Measurements from ENCODE around the gene CACNA1G.

Gene CACNA1G

DNA sequence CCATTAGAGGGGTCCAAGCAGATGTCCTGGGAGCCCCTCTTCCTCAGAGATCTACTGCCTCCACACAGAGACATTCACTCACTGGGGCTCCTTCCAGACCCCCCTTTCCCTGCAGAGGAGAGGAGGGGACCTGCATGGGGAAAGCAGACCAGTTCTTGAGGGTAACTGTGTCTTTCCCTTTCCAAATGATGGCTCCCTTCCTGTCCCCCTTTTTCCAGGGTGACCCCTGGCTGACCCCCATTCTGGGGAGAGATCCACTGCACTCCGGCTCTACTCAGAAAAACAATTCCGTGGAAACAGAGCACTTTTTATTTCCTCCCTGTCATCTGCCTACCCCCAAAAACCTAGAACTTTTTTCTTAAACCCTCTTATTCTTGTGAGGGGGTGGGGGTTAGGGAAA lies 6.4 kb downstream of the CACNA1G start:
- DNase-seq (ENCODE audit: low read depth in 2 of 2) = no peak

DNA sequence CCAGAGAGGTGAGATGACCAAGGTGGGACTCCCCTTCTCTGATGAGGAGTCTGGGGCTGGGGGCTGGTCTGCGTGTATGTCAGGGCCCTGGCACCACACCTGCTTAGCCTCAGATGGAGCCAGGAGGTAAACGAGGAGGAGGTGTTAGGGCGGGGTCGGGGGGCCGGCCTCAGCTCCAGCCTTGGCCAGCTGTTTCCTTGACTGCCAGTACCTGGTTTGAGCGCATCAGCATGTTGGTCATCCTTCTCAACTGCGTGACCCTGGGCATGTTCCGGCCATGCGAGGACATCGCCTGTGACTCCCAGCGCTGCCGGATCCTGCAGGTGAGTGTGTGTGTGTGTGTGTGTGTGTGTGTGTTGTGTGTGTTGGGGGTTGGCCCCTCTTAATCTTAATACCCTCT lies 8.1 kb downstream of the CACNA1G start:
- DNase-seq (ENCODE audit: low read depth in 2 of 2) = no peak

- DNase-seq (ENCODE audit: low read depth in 2 of 2) = no peak
These were observed 9.1 kb downstream of the CACNA1G start for GRCh38 chr17:50569592-50569991.

DNA sequence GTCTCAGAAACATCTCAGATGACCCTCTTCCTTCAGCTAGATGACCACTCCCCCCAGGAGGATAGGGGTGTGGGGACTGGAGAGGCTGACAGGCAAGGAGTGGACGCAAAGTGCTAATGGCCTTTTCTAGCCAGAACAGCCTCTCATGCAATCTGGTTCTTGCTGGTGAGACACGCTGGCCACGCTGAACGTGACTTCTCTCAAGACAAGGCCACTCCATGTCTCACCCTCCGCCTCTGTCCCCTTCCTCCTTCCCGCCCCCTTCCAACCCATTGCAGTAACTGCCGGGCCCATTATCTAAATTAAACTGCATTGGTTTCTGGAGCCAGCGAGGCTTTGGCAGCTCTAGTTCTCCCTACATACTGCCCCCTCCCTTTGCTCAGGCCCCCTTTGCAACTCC lies 9.5 kb downstream of the CACNA1G start:
- no peak for DNase-seq (ENCODE audit: low read depth in 2 of 2)

GRCh38 chr17:50570528-50570927 lies 10.0 kb downstream of the CACNA1G start:
- no peak for DNase-seq (ENCODE audit: low read depth in 2 of 2)

GRCh38 chr17:50571681-50572080 lies 11.2 kb downstream of the CACNA1G start:
- DNase-seq (ENCODE audit: low read depth in 2 of 2) = no peak

GRCh38 chr17:50572541-50572940 lies 12.0 kb downstream of the CACNA1G start:
- DNase-seq (ENCODE audit: low read depth in 2 of 2) = no peak

DNA sequence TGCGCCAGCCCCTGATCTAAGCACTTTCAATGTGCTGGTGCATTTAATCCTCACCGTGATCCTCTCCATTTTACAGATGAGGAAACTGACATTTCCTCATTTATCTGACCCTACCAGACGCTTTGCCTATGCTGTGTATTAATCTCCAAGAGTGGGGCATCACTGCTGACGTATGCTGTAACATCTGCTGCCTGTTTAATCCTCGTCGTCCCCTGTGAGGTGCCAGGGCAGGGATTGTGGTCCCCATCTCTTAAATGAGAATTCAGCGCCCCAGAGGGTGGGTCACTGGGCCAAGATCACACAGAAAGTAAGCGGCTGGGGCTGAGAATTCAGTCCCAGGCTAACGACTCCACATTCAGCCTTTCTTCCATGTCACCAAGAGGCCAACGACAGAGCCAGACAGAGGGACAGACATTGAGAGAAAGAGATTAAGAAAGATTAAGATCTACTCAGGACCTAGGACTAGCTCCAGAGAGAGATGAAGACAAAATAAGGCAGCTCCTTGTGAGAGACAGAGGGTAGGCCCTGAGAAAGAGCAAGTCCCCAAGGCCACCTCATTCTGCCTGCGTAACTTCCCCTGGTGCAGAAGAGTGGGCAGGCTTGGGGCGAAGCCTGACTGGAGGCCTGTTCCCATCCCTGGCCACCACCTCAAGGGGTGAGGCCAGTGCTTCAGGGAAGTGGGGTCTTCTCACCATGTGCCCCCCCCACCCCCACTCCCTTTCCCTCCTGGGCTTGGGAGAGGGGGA lies 13.5 kb downstream of the CACNA1G start:
- DNase-seq (ENCODE audit: low read depth in 2 of 2) = no peak

- no peak for DNase-seq (ENCODE audit: low read depth in 2 of 2)
These were observed 15.2 kb downstream of the CACNA1G start for GRCh38 chr17:50575581-50576210.

GRCh38 chr17:50576864-50577263 lies 16.3 kb downstream of the CACNA1G start:
- no peak for DNase-seq (ENCODE audit: low read depth in 2 of 2)

DNA sequence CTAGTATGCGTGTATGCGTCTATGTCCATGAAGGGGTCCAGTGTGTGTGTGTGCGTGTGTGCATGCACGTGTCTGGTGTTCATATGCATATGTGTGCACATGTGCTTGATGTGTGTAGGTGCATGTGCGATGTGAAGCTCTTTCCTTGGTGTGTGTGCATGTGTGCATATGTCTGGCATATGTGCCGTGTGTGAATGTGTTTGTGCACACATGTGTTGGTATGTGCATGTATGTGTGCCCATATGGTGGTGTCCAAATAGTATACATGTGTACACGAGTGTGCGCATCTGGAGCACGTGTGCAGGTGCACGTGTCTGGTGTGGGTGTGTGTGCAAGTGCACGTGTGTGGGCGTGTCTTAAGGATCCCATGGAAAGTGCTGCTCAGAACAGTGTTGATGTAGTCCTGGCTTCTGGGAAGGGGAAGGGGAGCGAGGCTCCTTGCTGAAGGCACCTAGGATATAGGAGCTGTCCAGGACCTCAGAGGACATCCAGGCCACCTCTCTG lies 17.0 kb downstream of the CACNA1G start:
- no peak for DNase-seq (ENCODE audit: low read depth in 2 of 2)

- no peak for DNase-seq (ENCODE audit: low read depth in 2 of 2)
These were observed 17.7 kb downstream of the CACNA1G start for GRCh38 chr17:50578173-50578572.

DNA sequence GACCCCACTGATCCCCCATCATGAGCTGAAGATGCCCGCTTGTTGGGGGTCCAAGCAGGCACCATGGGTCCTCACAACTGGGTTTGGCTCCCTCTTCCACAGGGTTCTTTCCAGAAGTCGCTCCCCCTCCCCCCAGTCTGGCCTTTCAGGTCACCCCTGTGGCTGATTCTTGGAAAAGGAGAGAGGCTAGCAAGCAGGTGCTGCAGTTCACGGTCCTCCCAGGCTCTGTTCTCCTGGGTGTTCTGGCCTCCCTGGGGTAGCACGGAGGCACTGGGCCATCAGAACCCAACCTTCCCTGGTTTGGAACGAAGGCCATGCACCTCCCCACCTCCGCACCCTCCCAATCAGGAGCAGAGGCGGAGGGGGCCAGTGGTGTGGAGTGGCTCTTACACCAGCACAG lies 18.9 kb downstream of the CACNA1G start:
- no peak for DNase-seq (ENCODE audit: low read depth in 2 of 2)

DNA sequence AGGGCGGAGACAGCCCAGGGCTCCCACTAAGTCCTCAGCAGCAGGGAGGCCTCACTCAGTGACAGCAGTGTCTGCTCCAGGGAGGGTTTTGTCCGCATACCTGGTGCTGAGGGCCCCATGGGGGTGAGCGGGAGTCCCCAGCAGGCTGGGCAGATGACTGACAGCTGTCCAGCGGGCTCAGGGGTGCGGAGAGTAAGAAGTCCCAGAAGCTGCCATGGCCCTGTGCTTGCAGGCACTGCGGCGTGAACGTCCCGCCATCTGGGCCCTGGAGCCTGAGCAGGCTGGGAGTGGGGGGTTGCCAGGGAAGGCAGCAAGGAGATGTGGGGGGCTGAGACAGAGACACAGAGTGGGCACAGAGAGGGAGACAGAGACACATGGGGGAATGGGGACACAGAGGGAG lies 20.1 kb downstream of the CACNA1G start:
- DNase-seq (ENCODE audit: low read depth in 2 of 2) = no peak

- no peak for DNase-seq (ENCODE audit: low read depth in 2 of 2)
These were observed 20.8 kb downstream of the CACNA1G start for GRCh38 chr17:50581316-50581715.

DNA sequence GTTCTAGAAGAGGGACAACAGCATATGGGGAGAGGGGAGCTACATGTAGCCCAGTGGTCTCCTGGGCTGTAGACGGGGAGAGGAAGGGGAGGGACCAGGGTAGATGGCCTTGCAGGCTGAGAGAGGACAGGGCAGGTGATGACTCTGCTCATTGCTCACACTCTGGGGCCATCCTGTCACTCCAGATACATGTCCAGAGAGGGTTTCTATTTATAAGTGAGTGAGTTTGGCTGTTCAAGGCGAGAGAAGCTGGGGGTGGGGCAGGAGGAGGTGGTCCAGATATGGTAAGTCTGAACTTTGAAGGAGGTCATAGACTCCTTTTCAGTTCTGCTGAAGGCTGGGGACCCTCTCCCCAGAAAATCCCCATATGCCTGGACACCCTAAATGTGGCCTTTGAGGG lies 22.2 kb downstream of the CACNA1G start:
- DNase-seq (ENCODE audit: low read depth in 2 of 2) = no peak

DNA sequence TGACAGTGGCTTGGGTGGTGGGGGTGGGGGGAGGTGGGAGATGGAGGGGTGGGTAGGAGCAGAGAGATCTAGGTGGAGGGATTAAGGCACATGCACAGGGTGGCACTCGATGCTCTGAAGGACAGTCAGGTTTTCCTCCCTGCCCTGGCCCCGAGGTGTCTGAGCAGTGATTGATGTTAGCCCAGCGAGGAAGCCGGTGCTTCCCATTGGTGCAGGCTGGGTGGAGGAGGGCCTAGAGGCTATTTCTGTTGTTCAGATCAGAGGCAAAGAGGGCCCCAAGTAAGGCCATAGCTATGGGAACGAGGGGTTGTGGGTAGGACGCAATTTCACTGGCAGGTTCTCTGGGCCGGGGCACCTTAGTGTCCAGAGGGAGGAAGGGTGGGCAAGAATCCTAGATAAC lies 23.1 kb downstream of the CACNA1G start:
- no peak for DNase-seq (ENCODE audit: low read depth in 2 of 2)

DNA sequence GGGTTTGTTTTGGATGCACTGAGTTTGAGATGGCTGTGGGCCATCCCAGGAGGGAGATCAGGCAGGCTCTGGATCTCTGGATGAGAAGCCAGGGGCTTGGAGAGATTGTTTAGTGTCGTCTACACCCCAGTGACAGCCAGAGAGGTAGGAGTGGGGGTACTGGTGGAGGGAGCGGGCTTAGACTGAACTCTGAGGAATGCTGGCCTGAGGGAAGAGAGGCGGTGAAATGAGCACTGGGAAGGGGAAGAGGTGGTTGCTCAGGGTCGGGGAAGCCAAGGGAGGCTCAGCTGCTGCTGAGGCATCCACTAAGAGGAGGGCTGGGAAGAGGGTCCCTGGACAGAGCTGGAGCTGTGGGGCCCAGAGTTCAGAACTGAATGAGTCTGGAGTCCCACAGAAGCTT lies 23.6 kb downstream of the CACNA1G start:
- DNase-seq (ENCODE audit: low read depth in 2 of 2) = no peak

DNA sequence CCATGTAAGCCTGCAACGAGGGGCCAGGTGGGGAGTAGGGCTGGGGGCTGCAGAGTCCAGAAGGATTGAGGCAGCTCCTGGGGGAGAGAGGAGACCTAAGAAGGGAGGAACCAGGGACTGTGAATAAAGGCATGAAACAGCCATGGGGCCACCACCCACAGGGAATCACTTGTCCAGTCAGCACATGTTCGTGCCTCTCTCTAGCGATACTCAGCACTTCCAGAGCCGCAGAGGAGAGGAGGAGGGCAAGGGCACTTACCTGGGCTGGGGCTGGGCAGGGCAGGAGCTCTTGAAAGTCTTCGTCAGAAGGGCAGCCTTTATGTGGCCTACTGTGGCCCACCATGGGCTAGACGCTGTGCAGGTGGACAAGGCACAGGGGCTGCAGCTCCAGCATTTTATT lies 24.2 kb downstream of the CACNA1G start:
- no peak for DNase-seq (ENCODE audit: low read depth in 2 of 2)

- no peak for DNase-seq (ENCODE audit: low read depth in 2 of 2)
These were observed 24.8 kb downstream of the CACNA1G start for GRCh38 chr17:50585346-50585745.

DNA sequence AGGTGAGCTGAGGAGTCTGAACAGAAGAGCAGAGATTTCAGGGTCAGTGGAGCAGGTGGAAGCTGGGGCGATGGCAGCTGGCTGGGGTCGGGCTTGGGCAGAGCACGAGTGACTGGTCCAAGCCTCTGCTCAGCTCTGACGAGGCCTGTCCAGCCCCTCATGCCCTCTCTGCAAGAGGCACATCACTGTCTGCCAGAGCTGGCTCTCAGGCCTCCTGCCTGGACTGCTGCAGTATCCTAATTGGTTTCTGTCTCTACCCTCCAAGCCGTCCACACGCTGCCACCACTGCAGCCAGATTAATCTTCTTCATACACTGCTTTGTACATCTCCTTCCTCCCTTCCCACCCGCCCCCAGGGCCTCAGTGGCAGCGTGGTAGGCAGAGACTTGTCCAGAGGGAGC lies 25.4 kb downstream of the CACNA1G start:
- no peak for DNase-seq (ENCODE audit: low read depth in 2 of 2)

- no peak for DNase-seq (ENCODE audit: low read depth in 2 of 2)
These were observed 26.1 kb downstream of the CACNA1G start for GRCh38 chr17:50586421-50587247.

DNA sequence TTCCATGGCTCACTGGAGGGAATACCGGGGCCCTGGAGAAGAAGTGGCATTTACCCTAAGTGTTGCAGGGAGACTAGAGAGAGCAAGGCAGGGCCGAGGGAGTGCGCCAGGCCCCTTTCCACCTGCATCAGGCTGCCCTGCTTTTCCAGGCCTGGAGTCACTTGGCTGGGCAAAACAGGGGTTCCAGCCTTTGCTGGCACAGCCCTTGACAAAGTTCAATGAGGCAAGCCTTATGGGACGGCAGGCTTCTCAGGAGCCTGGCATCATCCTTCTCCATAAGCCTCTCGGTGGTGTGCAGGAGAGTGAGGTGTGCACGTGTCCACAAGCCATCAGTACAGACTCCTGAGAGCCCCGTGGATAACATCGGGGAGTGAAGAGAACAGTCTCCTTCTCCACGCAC lies 27.1 kb downstream of the CACNA1G start:
- no peak for DNase-seq (ENCODE audit: low read depth in 2 of 2)
